ENCODE measurements around the gene ENTPD6. TPM values are rescaled to one million over a fixed set of nuclear protein-coding genes. Genes with fewer than 3 reads are reported as not detected.

The ENTPD6 gene
- polyA plus RNA-seq, 3 donors = 36.2 to 120 (median 47.0) TPM

DNA sequence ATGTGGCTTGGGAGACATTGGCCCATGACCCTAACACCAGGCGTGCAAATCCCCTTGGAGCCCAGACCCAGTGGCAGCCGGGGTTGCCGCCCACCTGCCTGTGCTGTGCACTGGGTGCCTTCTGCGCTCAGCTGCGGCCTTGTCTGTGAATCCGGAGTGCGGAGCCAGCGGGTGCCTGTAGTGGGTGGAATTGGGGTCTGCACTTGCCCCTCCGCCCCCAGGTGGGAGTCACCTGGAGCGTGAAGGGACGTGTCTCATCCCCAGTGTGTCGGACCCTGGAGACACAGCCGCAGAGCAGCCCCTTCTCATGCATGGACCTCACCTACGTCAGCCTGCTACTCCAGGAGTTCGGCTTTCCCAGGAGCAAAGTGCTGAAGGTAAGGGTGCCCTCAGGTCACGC lies 29.4 kb downstream of the ENTPD6 start:
- Histone ChIP-seq H3K4me2 (replicated peaks; ENCODE audit: extremely low read depth, low read length, poor library complexity, severe bottlenecking) (no peak overlapping the region), H3K9ac (ENCODE audit: insufficient read depth, low read length, poor library complexity, severe bottlenecking) (no peak overlapping the region), H2AFZ (ENCODE audit: insufficient read depth, low read depth, low read length, poor library complexity, severe bottlenecking) (no peak overlapping the region), H3K79me2 (ENCODE audit: insufficient read depth, low read length) (no peaks in the 10 kb centered on the region), H3K27me3 (ENCODE audit: control insufficient read depth in 2 of 2, insufficient read depth in 2 of 2, low read length in 2 of 2) (no peaks in the 10 kb centered on the region), H3K4me3 (replicated peaks in 1 of 3; ENCODE audit: low read depth in 2 of 3, low read length in 3 of 3) (no peak overlapping the region), H3K27ac (ENCODE audit: low read depth in 1 of 2, low read length in 2 of 2) (no peak overlapping the region), H3K36me3 (replicated peaks in 1 of 2; ENCODE audit: control insufficient read depth in 1 of 2, insufficient read depth in 2 of 2, low read length in 2 of 2) (peaks cover 14 to 42% of the 10 kb centered on the region in 2 donors), H4K20me1 (ENCODE audit: insufficient read depth, low read length) (no peaks in the 10 kb centered on the region), H3K9me3 (replicated peaks in 1 of 2; ENCODE audit: control insufficient read depth in 1 of 2, insufficient read depth in 1 of 2, low read length in 2 of 2) (no peaks in the 10 kb centered on the region), H3K4me1 (ENCODE audit: control insufficient read depth in 1 of 2, insufficient read depth in 2 of 2, low read length in 2 of 2) (peaks cover 10 to 14% of the 10 kb centered on the region in 2 donors)
- Mint-ChIP-seq H3K4me3 (no peak overlapping the region), H3K4me1 (peaks cover 12% of the 10 kb centered on the region), H3K27ac (no peak overlapping the region), H3K27me3 (ENCODE audit: low read depth in 3 of 3) (peaks cover 0 to 4% (median 0%) of the 10 kb centered on the region in 3 donors), H3K9me3 (no peaks in the 10 kb centered on the region), H3K36me3 (peaks cover 35 to 37% of the 10 kb centered on the region in 2 donors)
- intact Hi-C loops (cut with micrococcal nuclease) = no loop called here
- WGBS (ENCODE audit: insufficient coverage) = 97% methylated on average over 16 of the region's 16 CpGs
- no peak for DNase-seq
- TF ChIP-seq, protein P1, sequence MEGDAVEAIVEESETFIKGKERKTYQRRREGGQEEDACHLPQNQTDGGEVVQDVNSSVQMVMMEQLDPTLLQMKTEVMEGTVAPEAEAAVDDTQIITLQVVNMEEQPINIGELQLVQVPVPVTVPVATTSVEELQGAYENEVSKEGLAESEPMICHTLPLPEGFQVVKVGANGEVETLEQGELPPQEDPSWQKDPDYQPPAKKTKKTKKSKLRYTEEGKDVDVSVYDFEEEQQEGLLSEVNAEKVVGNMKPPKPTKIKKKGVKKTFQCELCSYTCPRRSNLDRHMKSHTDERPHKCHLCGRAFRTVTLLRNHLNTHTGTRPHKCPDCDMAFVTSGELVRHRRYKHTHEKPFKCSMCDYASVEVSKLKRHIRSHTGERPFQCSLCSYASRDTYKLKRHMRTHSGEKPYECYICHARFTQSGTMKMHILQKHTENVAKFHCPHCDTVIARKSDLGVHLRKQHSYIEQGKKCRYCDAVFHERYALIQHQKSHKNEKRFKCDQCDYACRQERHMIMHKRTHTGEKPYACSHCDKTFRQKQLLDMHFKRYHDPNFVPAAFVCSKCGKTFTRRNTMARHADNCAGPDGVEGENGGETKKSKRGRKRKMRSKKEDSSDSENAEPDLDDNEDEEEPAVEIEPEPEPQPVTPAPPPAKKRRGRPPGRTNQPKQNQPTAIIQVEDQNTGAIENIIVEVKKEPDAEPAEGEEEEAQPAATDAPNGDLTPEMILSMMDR (IDR thresholded peaks at IDR 0.05) = no peak

DNA sequence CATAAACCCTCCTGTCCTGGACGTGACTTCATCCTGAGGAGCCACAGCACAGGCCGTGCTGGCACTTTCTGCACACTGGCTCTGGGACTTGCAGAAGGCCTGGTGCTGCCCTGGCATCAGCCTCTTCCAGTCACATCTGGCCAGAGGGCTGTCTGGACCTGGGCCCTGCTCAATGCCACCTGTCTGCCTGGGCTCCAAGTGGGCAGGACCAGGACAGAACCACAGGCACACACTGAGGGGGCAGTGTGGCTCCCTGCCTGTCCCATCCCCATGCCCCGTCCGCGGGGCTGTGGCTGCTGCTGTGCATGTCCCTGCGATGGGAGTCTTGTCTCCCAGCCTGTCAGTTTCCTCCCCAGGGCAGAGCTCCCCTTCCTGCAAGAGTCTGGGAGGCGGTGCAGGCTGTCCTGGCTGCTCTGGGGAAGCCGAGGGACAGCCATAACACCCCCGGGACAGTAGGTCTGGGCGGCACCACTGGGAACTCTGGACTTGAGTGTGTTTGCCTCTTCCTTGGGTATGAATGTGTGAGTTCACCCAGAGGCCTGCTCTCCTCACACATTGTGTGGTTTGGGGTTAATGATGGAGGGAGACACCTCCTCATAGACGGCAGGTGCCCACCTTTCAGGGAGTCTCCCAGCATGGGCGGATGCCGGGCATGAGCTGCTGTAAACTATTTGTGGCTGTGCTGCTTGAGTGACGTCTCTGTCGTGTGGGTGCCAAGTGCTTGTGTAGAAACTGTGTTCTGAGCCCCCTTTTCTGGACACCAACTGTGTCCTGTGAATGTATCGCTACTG lies 30.3 kb downstream of the ENTPD6 start:
- WGBS (ENCODE audit: insufficient coverage) = 96% methylated on average over 13 of the region's 16 CpGs
- H3K36me3 ChIP-seq (replicated peaks in 1 of 2; ENCODE audit: control insufficient read depth in 1 of 2, insufficient read depth in 2 of 2, low read length in 2 of 2) = peaks cover 9 to 39% of the 10 kb centered on the region in 2 donors
- no peak overlapping the region for H3K27ac ChIP-seq (ENCODE audit: low read depth in 1 of 2, low read length in 2 of 2)
- peaks cover 10 to 14% of the 10 kb centered on the region in 2 donors for H3K4me1 ChIP-seq (ENCODE audit: control insufficient read depth in 1 of 2, insufficient read depth in 2 of 2, low read length in 2 of 2)
- no peak overlapping the region for H3K4me2 ChIP-seq (replicated peaks; ENCODE audit: extremely low read depth, low read length, poor library complexity, severe bottlenecking)
- H3K4me1 Mint-ChIP-seq = peaks cover 12% of the 10 kb centered on the region
- peak overlapping the region in 4 of 7 donors; percentile 46 to 72 (median 48) for H3K27ac Mint-ChIP-seq
- no peaks in the 10 kb centered on the region for H4K20me1 ChIP-seq (ENCODE audit: insufficient read depth, low read length)
- no peak overlapping the region for H2AFZ ChIP-seq (ENCODE audit: insufficient read depth, low read depth, low read length, poor library complexity, severe bottlenecking)
- no peaks in the 10 kb centered on the region for H3K9me3 Mint-ChIP-seq
- TF ChIP-seq, protein P1 (IDR thresholded peaks at IDR 0.05) = no peak
- no peak overlapping the region for H3K4me3 ChIP-seq (replicated peaks in 1 of 3; ENCODE audit: low read depth in 2 of 3, low read length in 3 of 3)
- H3K9me3 ChIP-seq (replicated peaks in 1 of 2; ENCODE audit: control insufficient read depth in 1 of 2, insufficient read depth in 1 of 2, low read length in 2 of 2) = no peaks in the 10 kb centered on the region
- no peak overlapping the region for H3K4me3 Mint-ChIP-seq
- intact Hi-C loops (cut with micrococcal nuclease) = no loop called here
- peaks cover 30 to 33% of the 10 kb centered on the region in 2 donors for H3K36me3 Mint-ChIP-seq
- no peak overlapping the region for H3K9ac ChIP-seq (ENCODE audit: insufficient read depth, low read length, poor library complexity, severe bottlenecking)
- H3K79me2 ChIP-seq (ENCODE audit: insufficient read depth, low read length) = no peaks in the 10 kb centered on the region
- DNase-seq = no peak
- H3K27me3 ChIP-seq (ENCODE audit: control insufficient read depth in 2 of 2, insufficient read depth in 2 of 2, low read length in 2 of 2) = no peaks in the 10 kb centered on the region
- peaks cover 0 to 4% (median 0%) of the 10 kb centered on the region in 3 donors for H3K27me3 Mint-ChIP-seq (ENCODE audit: low read depth in 3 of 3)
